HAP-1 (cell line): ENCODE measurements around the gene GAK.

Experiments
- DNase-seq, 2 experiments: peaks; one replicate each; pipeline ENCODE4 v3.0.0-alpha.2; 2016 to 2020; ENCODE audit warnings: low spot score in 2 of 2
- H3K27me3 ChIP-seq: fragments of 250-450 bp; sonication (Bioruptor Pico); 2 replicates; pipeline ENCODE4 v1.5.1; 2020; ENCODE audit warnings: low read depth, mild to moderate bottlenecking, moderate library complexity
- H3K36me3 ChIP-seq: fragments of 250-450 bp; sonication (Bioruptor Pico); replicated peaks from 2 replicates; pipeline ENCODE4 v1.5.1; 2020; ENCODE audit warnings: mild to moderate bottlenecking
- H3K4me1 ChIP-seq: fragments of 250-450 bp; sonication (Bioruptor Pico); 2 replicates; pipeline ENCODE4 v1.5.1; 2020; ENCODE audit warnings: mild to moderate bottlenecking
- H3K4me3 ChIP-seq: fragments of 250-450 bp; sonication (Bioruptor Pico); 2 replicates; pipeline ENCODE4 v1.5.1; 2020; ENCODE audit warnings: mild to moderate bottlenecking, moderate library complexity
- H3K9me3 ChIP-seq: fragments of 250-450 bp; sonication (Bioruptor Pico); 2 replicates; pipeline ENCODE4 v1.5.1; 2020; ENCODE audit warnings: mild to moderate bottlenecking, moderate library complexity
- in situ Hi-C: fragments of 300-500 bp; cut with MboI; formaldehyde crosslinking; loops from 3 replicates; pipeline ENCODE4 v1.14.3; 2020; ENCODE audit warnings: low sequenced_read_pairs, inconsistent platforms, mixed read lengths

The GAK gene

GRCh38 chr4:839675-840443 is 92.3 kb downstream of the GAK start:
- no peaks in the 10 kb centered on the region for H3K36me3 ChIP-seq
- no peaks in the 10 kb centered on the region for H3K4me1 ChIP-seq
- H3K9me3 ChIP-seq: peaks cover 11% of the 10 kb centered on the region
- in situ Hi-C loops: no loop called here
- no peak for DNase-seq
- no peak overlapping the region for H3K4me3 ChIP-seq
- H3K27me3 ChIP-seq: no peaks in the 10 kb centered on the region

- no peaks in the 10 kb centered on the region for H3K4me1 ChIP-seq
- H3K27me3 ChIP-seq: no peaks in the 10 kb centered on the region
- no peak for DNase-seq
- no peaks in the 10 kb centered on the region for H3K36me3 ChIP-seq
- peaks cover 11% of the 10 kb centered on the region for H3K9me3 ChIP-seq
- H3K4me3 ChIP-seq: no peak overlapping the region
- in situ Hi-C loops: no loop called here
Observed at GRCh38 chr4:837772-838171, 94.3 kb downstream of the GAK start.

GRCh38 chr4:836750-837301 is 95.3 kb downstream of the GAK start:
- in situ Hi-C loops: no loop called here

GRCh38 chr4:836003-836511 is 96.1 kb downstream of the GAK start:
- DNase-seq: no peak
- Histone ChIP-seq H3K9me3 (peaks cover 12% of the 10 kb centered on the region), H3K36me3 (no peaks in the 10 kb centered on the region), H3K4me1 (no peaks in the 10 kb centered on the region), H3K27me3 (no peaks in the 10 kb centered on the region), H3K4me3 (no peak overlapping the region)
- in situ Hi-C loops: no loop called here

More at GRCh38 chr4:836750-837301, 95.3 kb downstream of the GAK start:
- Histone ChIP-seq H3K27me3 (no peaks in the 10 kb centered on the region), H3K4me1 (no peaks in the 10 kb centered on the region), H3K4me3 (no peak overlapping the region), H3K9me3 (peaks cover 11% of the 10 kb centered on the region), H3K36me3 (no peaks in the 10 kb centered on the region)
- no peak for DNase-seq

- Histone ChIP-seq H3K4me1 (no peaks in the 10 kb centered on the region), H3K9me3 (peaks cover 12% of the 10 kb centered on the region), H3K36me3 (no peaks in the 10 kb centered on the region), H3K27me3 (no peaks in the 10 kb centered on the region), H3K4me3 (no peak overlapping the region)
- DNase-seq: no peak
- in situ Hi-C loops: no loop called here
Observed at GRCh38 chr4:835148-836002, 96.7 kb downstream of the GAK start.

- Histone ChIP-seq H3K36me3 (no peaks in the 10 kb centered on the region), H3K27me3 (no peaks in the 10 kb centered on the region), H3K4me1 (no peaks in the 10 kb centered on the region), H3K4me3 (no peak overlapping the region), H3K9me3 (peaks cover 12% of the 10 kb centered on the region)
- in situ Hi-C loops: no loop called here
- no peak for DNase-seq
Observed at GRCh38 chr4:834368-835147, 97.6 kb downstream of the GAK start.

GRCh38 chr4:833731-834367 is 98.3 kb downstream of the GAK start:
- no peak for DNase-seq
- Histone ChIP-seq H3K9me3 (peaks cover 12% of the 10 kb centered on the region), H3K4me3 (no peak overlapping the region), H3K4me1 (no peaks in the 10 kb centered on the region), H3K36me3 (no peaks in the 10 kb centered on the region), H3K27me3 (no peaks in the 10 kb centered on the region)
- in situ Hi-C loops: no loop called here

- Histone ChIP-seq H3K4me1 (no peaks in the 10 kb centered on the region), H3K27me3 (no peaks in the 10 kb centered on the region), H3K4me3 (no peak overlapping the region), H3K9me3 (peaks cover 11% of the 10 kb centered on the region), H3K36me3 (no peaks in the 10 kb centered on the region)
- no peak for DNase-seq
- in situ Hi-C loops: no loop called here
Observed at GRCh38 chr4:833156-833555, 99.0 kb downstream of the GAK start.

- peaks cover 5% of the 10 kb centered on the region for H3K9me3 ChIP-seq
- no peaks in the 10 kb centered on the region for H3K36me3 ChIP-seq
- H3K27me3 ChIP-seq: 0 out of 2 replicates have a peak, but pooled peaks cover 4% of the 10 kb centered on the region
- DNase-seq: no peak
- no peak overlapping the region for H3K4me3 ChIP-seq
- no peaks in the 10 kb centered on the region for H3K4me1 ChIP-seq
- in situ Hi-C loops: no loop called here
Observed at GRCh38 chr4:832536-832935, 99.6 kb downstream of the GAK start.

GRCh38 chr4:832108-832507 is 100.0 kb downstream of the GAK start:
- no peaks in the 10 kb centered on the region for H3K4me1 ChIP-seq
- 0 out of 2 replicates have a peak, but pooled peaks cover 6% of the 10 kb centered on the region for H3K27me3 ChIP-seq
- no peaks in the 10 kb centered on the region for H3K36me3 ChIP-seq
- H3K9me3 ChIP-seq: peaks cover 4% of the 10 kb centered on the region; the same call in 1 of the 2 replicates
- DNase-seq: no peak
- in situ Hi-C loops: no loop called here
- no peak overlapping the region for H3K4me3 ChIP-seq

- Histone ChIP-seq H3K4me3 (no peak overlapping the region), H3K9me3 (peaks cover 4% of the 10 kb centered on the region; the same call in 1 of the 2 replicates), H3K36me3 (no peaks in the 10 kb centered on the region), H3K27me3 (peaks cover 9% of the 10 kb centered on the region; the same call in 1 of the 2 replicates), H3K4me1 (no peaks in the 10 kb centered on the region)
- DNase-seq: no peak
- in situ Hi-C loops: no loop called here
Observed at GRCh38 chr4:831483-831805, 100.7 kb downstream of the GAK start.

GRCh38 chr4:830601-831482 is 101.3 kb downstream of the GAK start:
- no peaks in the 10 kb centered on the region for H3K36me3 ChIP-seq
- H3K27me3 ChIP-seq: peaks cover 9% of the 10 kb centered on the region; the same call in 1 of the 2 replicates

More at GRCh38 chr4:830601-831482, 101.3 kb downstream of the GAK start:
- H3K9me3 ChIP-seq: peaks cover 4% of the 10 kb centered on the region; the same call in 1 of the 2 replicates
- no peaks in the 10 kb centered on the region for H3K4me1 ChIP-seq
- in situ Hi-C loops: no loop called here
- H3K4me3 ChIP-seq: no peak overlapping the region
- no peak for DNase-seq
